ENCODE data around the gene RAPGEF3.

RAPGEF3 gene

DNA sequence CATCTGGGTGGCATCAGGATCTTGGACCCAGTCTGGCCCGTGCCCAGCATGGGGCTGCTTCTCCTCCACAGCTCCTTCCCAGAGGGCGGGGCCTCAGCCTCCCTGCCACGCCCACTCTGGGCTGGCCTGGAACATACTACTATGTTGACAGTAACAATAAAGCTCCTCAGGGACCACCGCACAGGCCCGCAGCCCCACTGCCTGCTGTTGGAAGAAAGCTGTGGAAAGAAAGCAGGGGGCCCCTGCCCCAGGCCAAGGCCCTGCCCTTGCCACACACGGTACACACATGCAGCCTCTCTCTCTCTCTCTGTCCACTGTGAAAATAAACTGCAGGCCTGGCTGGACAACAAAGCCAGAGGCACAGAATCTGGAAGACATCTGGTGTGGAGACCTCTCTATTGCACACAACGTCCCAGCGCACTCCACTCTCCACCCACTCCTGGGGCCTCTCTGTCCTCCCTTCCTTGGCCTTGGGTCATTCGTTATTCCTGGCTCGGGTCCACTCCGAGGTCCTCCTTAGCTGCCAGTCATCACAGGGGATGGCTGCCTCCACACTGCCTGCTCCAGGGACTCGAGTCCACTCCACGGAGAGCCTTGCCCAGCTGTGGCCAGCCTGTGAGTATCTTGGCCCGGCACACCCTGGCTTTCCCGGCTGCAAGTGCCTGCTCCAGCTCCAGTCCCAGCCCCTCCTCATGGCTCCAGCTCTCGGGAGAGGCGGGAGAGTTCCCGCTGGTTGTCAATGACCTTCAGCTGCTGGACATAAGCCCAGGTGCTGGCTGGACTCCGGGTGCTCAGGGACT is 21.6 kb downstream of the RAPGEF3 start:
- Mint-ChIP-seq H3K4me1 (peaks cover 27% of the 10 kb centered on the region), H3K36me3 (peaks cover 6% of the 10 kb centered on the region), H3K4me3 (no peak overlapping the region), H3K27ac (no peak overlapping the region), H3K9me3 (no peaks in the 10 kb centered on the region)
- ATAC-seq (no peak), DNase-seq (ENCODE audit: low spot score in 2 of 2) (no peak)

DNA sequence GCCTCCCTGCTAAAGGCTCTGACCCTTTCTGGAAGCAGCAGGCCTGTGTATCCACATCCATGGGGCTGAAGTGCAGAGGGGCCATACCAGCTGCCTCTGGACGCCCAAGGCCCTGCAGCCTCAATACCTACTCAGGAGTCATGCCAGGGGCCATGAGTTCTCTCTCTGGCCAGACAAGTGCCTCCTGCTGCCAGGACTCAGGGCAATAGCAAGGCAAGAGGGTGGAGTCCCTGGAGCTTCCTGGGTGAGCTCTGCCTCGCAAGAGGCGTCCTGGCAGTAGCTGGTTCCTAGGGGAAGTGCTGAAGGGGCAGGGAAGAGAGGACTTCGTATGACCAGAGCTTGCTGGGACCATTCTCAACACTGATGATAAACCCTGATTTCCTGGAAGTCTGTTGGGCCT is 22.5 kb downstream of the RAPGEF3 start:
- Mint-ChIP-seq H3K4me3 (no peak overlapping the region), H3K36me3 (peaks cover 3% of the 10 kb centered on the region), H3K27ac (peak overlapping the region; percentile 72), H3K9me3 (no peaks in the 10 kb centered on the region), H3K4me1 (peaks cover 22% of the 10 kb centered on the region)
- no peak for ATAC-seq
- no peak for DNase-seq (ENCODE audit: low spot score in 2 of 2)

DNA sequence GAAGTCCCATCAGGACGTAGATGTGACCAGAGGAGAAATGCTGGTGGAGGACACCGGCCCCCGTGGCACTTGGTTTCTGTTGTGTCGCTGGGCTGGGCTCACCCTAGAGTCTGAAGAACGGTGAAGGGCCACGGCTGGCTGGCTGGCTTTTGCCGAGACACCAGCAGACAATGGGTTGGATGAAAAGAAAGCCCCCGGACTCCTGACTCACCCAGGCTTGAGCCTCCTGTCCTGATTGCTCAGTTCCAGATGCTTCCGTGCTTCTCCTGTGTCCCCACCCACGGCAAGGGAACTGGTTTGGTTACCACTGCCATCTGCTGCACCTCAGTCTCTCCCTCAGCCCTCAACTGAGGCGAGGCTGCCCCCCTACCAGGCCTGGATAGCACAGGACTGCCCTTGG is 23.0 kb downstream of the RAPGEF3 start:
- H3K4me1 Mint-ChIP-seq: peaks cover 16% of the 10 kb centered on the region
- no peaks in the 10 kb centered on the region for H3K9me3 Mint-ChIP-seq
- no peak for DNase-seq (ENCODE audit: low spot score in 2 of 2)
- no peaks in the 10 kb centered on the region for H3K36me3 Mint-ChIP-seq
- peak overlapping the region; percentile 72 for H3K27ac Mint-ChIP-seq
- no peak overlapping the region for H3K4me3 Mint-ChIP-seq
- no peak for ATAC-seq

DNA sequence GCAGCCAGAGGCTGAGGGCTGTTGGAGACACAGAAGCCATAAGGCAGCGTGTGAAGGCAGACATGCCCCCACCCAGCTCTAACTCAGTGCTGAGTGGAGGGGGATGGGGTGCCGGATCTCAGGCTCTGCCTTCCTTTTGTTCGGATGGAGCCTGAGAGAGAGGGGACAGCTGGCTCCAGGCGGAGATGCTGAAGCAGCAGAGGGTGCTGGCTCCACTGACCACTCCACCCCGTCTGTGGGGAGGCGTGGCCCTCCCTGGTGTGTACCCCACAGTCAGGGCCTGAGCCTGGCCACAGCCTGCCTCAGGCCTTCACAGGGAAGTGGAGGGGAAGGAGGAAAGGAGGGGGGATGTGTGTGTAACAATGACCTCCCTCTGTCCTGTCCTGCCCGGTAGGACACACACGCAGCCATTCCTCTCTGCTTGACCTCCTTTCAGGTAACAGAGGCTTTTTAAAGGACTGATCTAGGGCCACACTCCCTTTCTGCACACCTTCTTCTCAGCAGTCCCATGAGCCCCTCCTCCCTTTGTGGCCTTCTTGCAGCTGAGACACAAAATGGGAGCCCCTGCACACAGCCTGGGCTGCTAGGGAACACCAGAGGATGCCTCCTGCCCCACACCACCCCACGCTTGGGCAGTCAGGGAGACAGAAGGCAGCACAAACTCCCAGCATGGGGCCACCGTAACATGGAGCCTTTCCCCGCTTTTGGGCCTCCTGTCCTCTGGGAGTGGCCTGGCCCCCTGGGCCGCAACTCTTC is 23.8 kb downstream of the RAPGEF3 start:
- Mint-ChIP-seq H3K4me3 (no peak overlapping the region), H3K9me3 (no peaks in the 10 kb centered on the region), H3K27ac (peak overlapping the region; percentile 72), H3K4me1 (peaks cover 9% of the 10 kb centered on the region), H3K36me3 (no peaks in the 10 kb centered on the region)
- DNase-seq (ENCODE audit: low spot score in 2 of 2): no peak
- ATAC-seq: no peak

DNA sequence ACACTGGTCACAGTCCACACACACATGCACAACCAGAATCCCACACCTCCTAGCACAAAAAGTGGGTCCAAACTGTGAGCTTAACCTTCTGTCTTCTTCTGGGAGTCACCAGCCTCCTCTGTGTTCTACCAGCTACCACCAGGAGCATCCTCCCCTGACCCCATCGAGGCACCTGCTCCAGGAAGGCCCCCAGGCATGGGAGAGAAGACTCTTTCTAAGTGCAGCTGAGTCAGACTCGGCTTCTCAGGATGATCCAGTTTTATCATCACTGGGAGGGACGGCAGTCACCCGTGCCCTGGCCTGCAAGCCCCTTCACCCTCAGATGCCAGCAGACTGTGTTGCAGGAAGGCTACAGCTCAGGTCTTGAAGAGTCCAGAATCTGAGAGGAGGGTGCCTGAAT is 25.5 kb downstream of the RAPGEF3 start:
- Mint-ChIP-seq H3K4me3 (no peak overlapping the region), H3K36me3 (no peaks in the 10 kb centered on the region), H3K9me3 (no peaks in the 10 kb centered on the region), H3K4me1 (peaks cover 4% of the 10 kb centered on the region), H3K27ac (peak overlapping the region; percentile 60)
- ATAC-seq: no peak
- no peak for DNase-seq (ENCODE audit: low spot score in 2 of 2)

DNA sequence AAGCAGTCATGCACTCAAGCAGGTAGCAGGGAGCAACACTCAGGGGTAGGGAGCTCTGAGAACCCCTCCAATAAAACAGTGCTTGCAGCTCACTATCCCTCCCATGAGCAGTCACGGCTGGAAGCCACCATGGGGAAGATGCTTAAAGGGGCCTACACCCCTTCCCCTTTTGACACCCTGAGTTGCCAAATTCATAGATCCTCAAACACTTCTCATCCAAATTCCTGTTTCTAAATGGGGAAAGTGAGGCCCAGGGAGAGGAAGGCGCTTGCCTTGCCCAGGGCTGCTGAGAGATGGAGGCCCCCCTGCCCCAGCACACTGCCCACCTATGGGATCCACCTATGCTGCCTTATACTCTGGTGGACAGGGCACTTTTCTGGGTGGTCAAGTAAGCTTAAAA is 26.2 kb downstream of the RAPGEF3 start:
- Mint-ChIP-seq H3K9me3 (no peaks in the 10 kb centered on the region), H3K36me3 (no peaks in the 10 kb centered on the region), H3K4me3 (no peak overlapping the region), H3K4me1 (peaks cover 5% of the 10 kb centered on the region), H3K27ac (peak overlapping the region; percentile 60)
- no peak for ATAC-seq
- DNase-seq (ENCODE audit: low spot score in 2 of 2): no peak

DNA sequence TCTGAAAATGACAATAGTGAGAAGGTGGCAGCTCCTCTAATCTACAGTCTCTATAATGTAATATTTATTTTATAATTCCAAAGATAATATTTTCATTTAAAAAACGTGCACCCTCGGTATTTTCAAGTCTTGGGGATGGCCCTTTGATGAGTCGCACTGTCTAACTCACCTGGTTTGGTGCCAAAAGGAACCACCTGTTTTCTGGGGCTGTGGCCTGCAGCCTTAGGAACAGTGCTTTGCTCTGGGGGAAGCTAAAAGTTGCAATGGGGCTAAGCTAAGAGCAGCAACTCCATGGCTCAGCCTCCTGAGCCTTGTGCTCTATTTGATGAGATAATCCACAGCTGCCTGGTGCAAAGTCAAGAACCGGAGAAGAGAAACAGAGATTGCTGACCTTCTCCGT is 27.0 kb downstream of the RAPGEF3 start:
- Mint-ChIP-seq H3K4me1 (peaks cover 5% of the 10 kb centered on the region), H3K27ac (no peak overlapping the region), H3K4me3 (no peak overlapping the region), H3K9me3 (no peaks in the 10 kb centered on the region), H3K36me3 (no peaks in the 10 kb centered on the region)
- DNase-seq (ENCODE audit: low spot score in 2 of 2) (no peak), ATAC-seq (no peak)

DNA sequence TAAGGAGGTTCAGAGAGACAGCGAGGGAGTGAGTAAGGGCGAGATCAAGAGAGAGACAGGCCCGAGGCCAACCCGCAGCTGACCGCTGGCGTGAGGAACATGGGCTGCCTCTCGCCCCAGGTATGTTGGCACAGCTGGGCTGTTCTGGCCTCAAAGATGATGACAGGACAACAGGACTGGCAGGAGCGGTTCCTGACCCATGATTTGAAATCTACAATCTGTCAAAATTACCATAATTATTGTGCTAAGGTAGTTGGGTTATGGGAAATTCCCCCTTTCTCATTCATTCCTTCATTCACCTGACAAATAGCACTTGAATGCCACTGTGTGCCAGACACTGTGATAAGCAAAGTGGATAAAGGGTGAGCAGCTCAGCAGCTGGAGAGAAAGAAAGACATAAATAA is 28.3 kb downstream of the RAPGEF3 start:
- no peak overlapping the region for H3K27ac Mint-ChIP-seq
- no peaks in the 10 kb centered on the region for H3K9me3 Mint-ChIP-seq
- no peak for ATAC-seq
- no peak for DNase-seq (ENCODE audit: low spot score in 2 of 2)
- H3K4me3 Mint-ChIP-seq: no peak overlapping the region
- peaks cover 5% of the 10 kb centered on the region for H3K4me1 Mint-ChIP-seq
- H3K36me3 Mint-ChIP-seq: no peaks in the 10 kb centered on the region

DNA sequence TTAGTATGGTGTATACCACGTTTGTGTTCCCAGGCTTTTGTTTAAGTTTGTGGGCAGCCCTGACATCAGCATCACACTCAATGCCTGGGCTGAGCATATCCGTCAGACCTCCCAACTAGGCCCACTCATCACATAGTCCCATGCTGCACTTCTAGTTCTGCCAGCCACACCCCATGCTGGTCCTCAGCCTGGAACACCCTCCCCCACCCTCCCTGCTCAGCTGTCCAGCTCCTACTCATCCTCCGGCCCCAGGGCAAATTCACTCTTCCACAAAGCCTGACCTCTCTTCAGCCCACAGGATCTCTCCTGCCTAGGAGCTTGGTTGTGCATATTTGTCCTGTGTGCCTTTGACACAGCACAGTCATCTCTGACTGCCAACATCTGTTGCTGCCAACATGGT is 29.4 kb downstream of the RAPGEF3 start:
- DNase-seq (ENCODE audit: low spot score in 2 of 2) (no peak), ATAC-seq (no peak)
- Mint-ChIP-seq H3K9me3 (no peaks in the 10 kb centered on the region), H3K4me1 (peaks cover 5% of the 10 kb centered on the region), H3K4me3 (no peak overlapping the region), H3K36me3 (no peaks in the 10 kb centered on the region), H3K27ac (peak overlapping the region; percentile 86)

DNA sequence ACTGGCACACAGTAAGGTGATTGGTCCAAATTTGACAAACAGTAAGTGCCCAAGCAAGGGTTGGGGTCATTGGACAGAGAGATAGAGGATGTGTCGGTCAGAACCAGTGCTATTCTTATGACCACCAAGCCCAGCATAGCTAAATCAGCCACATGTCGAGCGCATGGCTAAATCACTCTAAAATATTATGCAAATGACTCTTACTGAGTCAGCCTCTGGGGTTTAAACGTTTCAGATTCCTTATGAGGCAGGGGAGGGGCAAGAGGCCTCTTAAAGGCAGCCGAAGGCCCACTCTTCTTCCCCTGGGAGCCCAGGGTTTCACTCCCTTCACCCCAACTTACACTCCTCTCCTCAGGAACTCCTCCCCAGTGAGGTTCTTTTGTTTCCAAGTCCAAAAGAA is 32.8 kb downstream of the RAPGEF3 start:
- Mint-ChIP-seq H3K9me3 (no peaks in the 10 kb centered on the region), H3K4me1 (peaks cover 35% of the 10 kb centered on the region), H3K27ac (no peak overlapping the region), H3K36me3 (no peaks in the 10 kb centered on the region), H3K4me3 (no peak overlapping the region)
- ATAC-seq (no peak), DNase-seq (ENCODE audit: low spot score in 2 of 2) (no peak)

DNA sequence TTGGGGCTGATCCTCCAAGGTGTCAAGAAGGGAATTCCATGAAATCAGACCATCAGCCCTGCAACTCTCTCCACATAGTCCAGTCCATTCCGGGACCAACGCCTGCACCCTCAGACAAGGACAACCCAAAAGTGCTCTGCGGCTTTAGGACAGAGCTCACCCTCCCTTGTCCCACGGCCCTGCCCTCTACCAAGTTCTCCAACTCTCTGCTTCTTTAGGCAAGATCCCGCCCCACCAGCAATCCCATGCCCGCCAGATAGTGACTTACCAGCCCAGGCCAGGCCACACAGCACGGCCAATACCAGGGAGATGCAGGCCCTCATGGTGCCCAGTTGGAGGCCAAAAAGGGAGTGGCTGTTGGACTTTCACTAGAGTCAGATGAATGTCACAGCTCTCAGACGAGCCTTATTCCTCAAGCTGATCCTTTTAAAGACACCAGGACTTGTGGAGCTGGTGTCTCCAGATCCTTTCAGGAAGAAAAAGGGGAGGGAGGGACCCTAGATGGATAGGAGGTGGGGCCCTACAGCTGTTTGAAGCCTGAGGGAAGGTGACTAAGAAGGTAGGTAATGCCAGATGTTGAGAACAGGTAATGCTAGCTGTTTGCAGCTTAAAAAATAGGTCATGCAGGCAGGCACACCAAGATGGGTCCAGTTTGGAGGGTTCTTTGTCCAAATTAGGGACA is 33.4 kb downstream of the RAPGEF3 start, which contains the start of gene ENDOU:
TSS of gene ENDOU (minus strand) at position 400 of the 682 bp plus-strand sequence. CDS start at position 323, 77 bp downstream.
- H3K27ac Mint-ChIP-seq: peak within 1 kb of the TSS; percentile 83
- no peaks in the 10 kb centered on the region for H3K9me3 Mint-ChIP-seq
- no peak for ATAC-seq
- H3K36me3 Mint-ChIP-seq: no peaks in the 10 kb centered on the region
- no peak for DNase-seq (ENCODE audit: low spot score in 2 of 2)
- peaks cover 39% of the 10 kb centered on the region for H3K4me1 Mint-ChIP-seq
- no peak within 1 kb of the TSS for H3K4me3 Mint-ChIP-seq

DNA sequence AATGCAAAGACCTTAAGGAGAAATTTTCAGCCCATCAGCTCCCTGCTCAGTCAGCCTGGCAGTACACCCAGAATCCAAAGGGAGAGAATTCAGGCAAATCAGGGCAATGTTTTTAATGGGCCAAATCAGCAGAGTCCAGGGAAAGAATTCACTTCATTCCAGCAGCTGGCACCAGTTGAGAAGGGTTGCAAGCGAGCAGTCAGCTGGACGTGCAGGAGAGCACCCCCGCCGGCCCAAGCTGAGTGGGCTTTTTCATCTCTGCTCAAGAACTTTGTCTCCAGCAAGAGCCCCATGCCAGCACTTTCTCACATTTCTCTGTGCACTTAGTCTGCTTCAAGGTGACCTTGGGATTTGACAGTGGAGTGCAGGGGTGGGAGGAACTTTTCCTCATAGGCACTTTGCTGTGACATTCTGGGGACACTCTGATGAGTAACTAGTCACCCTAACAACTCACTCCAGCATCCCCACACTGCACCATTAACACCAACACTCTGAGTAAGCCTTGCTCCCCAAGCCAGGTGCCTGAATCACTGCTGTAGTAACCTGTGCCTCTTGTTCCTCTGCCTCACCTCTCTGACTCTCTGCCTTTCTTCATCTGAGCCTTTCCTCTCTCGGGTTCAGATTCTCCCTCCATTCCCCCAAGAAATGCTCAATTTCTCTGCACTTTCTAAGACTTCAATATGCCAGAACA is 35.6 kb downstream of the RAPGEF3 start:
- ATAC-seq (peak; percentile 60), DNase-seq (ENCODE audit: low spot score in 2 of 2) (no peak)
- Mint-ChIP-seq H3K36me3 (no peaks in the 10 kb centered on the region), H3K27ac (peak overlapping the region; percentile 0), H3K4me1 (peaks cover 35% of the 10 kb centered on the region), H3K4me3 (no peak overlapping the region), H3K9me3 (no peaks in the 10 kb centered on the region)

DNA sequence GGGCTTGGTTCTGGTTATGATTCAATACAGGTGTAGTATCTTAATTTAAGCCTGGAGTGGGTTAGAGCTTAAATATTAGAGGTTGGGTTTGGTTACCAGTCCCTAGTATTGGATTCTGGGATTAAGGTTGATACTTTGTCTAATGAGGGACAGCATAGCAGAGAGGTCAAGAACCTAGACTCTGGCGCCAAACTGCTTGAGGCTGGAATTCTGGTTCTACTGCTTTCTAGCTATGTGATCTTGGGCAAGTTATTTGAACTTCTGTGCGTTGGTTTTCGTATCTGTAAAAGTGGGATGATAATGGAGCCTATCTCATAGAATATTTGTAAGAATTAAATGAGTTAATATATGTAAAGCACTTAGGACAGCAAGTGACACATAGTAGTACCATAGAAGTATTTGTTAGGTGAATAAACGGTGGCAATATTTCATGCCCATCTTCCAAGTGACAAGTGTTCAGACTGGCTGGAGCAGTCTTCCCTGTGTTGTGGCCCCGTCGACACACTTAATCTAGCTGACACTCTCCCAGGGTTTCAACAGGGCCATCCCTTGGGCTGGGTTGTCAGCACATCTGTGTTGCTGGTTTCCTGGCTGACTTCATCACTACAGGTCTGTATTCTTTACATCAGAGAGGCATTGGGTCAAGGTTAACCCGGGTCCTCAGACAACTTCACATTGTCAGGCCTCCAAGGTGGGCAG is 36.4 kb downstream of the RAPGEF3 start:
- ATAC-seq: no peak
- no peak for DNase-seq (ENCODE audit: low spot score in 2 of 2)
- Mint-ChIP-seq H3K9me3 (no peaks in the 10 kb centered on the region), H3K36me3 (no peaks in the 10 kb centered on the region), H3K4me3 (no peak overlapping the region), H3K27ac (peak overlapping the region; percentile 0), H3K4me1 (peaks cover 40% of the 10 kb centered on the region)

DNA sequence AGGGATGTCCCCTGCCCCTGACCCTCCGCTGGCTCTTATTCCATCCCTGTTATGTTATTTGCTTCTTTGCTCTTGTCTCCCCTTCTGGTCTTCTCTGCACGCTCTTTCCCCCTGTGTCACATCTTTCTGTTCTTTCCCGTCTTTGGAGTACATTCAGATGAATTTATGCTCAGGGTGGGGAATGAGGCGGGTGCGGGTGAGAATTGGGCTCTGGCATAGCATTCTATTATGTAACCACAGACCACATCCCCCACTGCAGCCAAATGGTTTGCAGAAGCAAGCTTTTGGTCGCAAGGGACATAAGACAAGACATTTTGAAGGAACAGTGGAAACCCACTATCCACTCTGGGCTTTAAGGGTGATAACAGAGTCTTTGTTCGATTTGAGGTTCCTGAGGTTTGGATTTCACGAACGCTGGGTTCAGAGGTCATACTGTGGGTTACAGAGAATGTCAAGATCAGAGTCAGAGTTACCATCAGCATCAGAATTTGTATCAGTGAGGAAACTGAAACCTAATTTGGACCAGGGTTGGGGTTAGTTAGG is 37.2 kb downstream of the RAPGEF3 start:
- Mint-ChIP-seq H3K9me3 (no peaks in the 10 kb centered on the region), H3K36me3 (no peaks in the 10 kb centered on the region), H3K4me1 (peaks cover 40% of the 10 kb centered on the region), H3K4me3 (peak overlapping the region; percentile 3), H3K27ac (peak overlapping the region; percentile 8)
- peak in 1 of 2 donors; percentile 61 for DNase-seq (ENCODE audit: low spot score in 2 of 2)
- ATAC-seq: peak; percentile 75
